Adipocyte (in vitro differentiated cells): Measurements from ENCODE around the gene TNMD.

ENCODE experiments used
- DNase-seq: peaks from one replicate; pipeline ENCODE4 v3.0.0-alpha.2; 2015; ENCODE audit warnings: low read depth
- H3K27me3 ChIP-seq: replicated peaks from 2 replicates; pipeline ENCODE4 v1.7.0; 2013; ENCODE audit warnings: mild to moderate bottlenecking, low read length, moderate library complexity; ENCODE audit not compliant: control insufficient read depth, insufficient read depth
- H3K36me3 ChIP-seq: 2 replicates; pipeline ENCODE4 v1.7.0; 2013; ENCODE audit warnings: low read length, mild to moderate bottlenecking, moderate library complexity; ENCODE audit not compliant: control insufficient read depth, insufficient read depth, severe bottlenecking
- H3K4me1 ChIP-seq: 2 replicates; pipeline ENCODE4 v1.7.0; 2013; ENCODE audit warnings: mild to moderate bottlenecking, low read length, moderate library complexity; ENCODE audit not compliant: control insufficient read depth, insufficient read depth
- H3K4me3 ChIP-seq: 2 replicates; pipeline ENCODE4 v1.7.0; 2013; ENCODE audit warnings: mild to moderate bottlenecking, low read length, moderate library complexity
- H3K9ac ChIP-seq: 2 replicates; pipeline ENCODE4 v1.7.0; 2013; ENCODE audit warnings: mild to moderate bottlenecking, low read length, moderate library complexity
- H3K9me3 ChIP-seq: 2 replicates; pipeline ENCODE4 v1.7.0; 2013; ENCODE audit warnings: mild to moderate bottlenecking, low read length, moderate library complexity; ENCODE audit not compliant: control insufficient read depth

The TNMD gene

GRCh38 chrX:100609591-100609990 lies 24.9 kb downstream of the TNMD start:
- H3K27me3 ChIP-seq, result peaks cover 24% of the 10 kb centered on the region
- no peak overlapping the region for H3K9ac ChIP-seq
- DNase-seq, result peak; percentile 24
- no peaks in the 10 kb centered on the region for H3K9me3 ChIP-seq
- peaks cover 5% of the 10 kb centered on the region for H3K4me1 ChIP-seq
- H3K36me3 ChIP-seq, result no peaks in the 10 kb centered on the region
- H3K4me3 ChIP-seq, result no peak overlapping the region

GRCh38 chrX:100611951-100612350 lies 27.2 kb downstream of the TNMD start:
- no peak for DNase-seq
- Histone ChIP-seq H3K9ac (no peak overlapping the region), H3K4me3 (no peak overlapping the region), H3K36me3 (no peaks in the 10 kb centered on the region), H3K9me3 (no peaks in the 10 kb centered on the region), H3K4me1 (peaks cover 11% of the 10 kb centered on the region), H3K27me3 (peaks cover 21% of the 10 kb centered on the region)

- Histone ChIP-seq H3K4me1 (peaks cover 11% of the 10 kb centered on the region), H3K9ac (no peak overlapping the region), H3K27me3 (peaks cover 11% of the 10 kb centered on the region), H3K9me3 (no peaks in the 10 kb centered on the region), H3K36me3 (no peaks in the 10 kb centered on the region), H3K4me3 (no peak overlapping the region)
- DNase-seq, result peak; percentile 83
Measured at GRCh38 chrX:100615005-100615404, 30.3 kb downstream of the TNMD start.

- H3K36me3 ChIP-seq, result no peaks in the 10 kb centered on the region
- H3K4me1 ChIP-seq, result no peaks in the 10 kb centered on the region
- H3K9me3 ChIP-seq, result no peaks in the 10 kb centered on the region
- no peak overlapping the region for H3K4me3 ChIP-seq
- no peak for DNase-seq
- H3K27me3 ChIP-seq, result no peaks in the 10 kb centered on the region
- H3K9ac ChIP-seq, result no peak overlapping the region
Measured at GRCh38 chrX:100623001-100623400, 38.3 kb downstream of the TNMD start.

GRCh38 chrX:100625985-100626491 lies 41.3 kb downstream of the TNMD start:
- no peak for DNase-seq
- no peaks in the 10 kb centered on the region for H3K27me3 ChIP-seq
- no peak overlapping the region for H3K9ac ChIP-seq
- no peaks in the 10 kb centered on the region for H3K4me1 ChIP-seq
- no peaks in the 10 kb centered on the region for H3K9me3 ChIP-seq
- H3K4me3 ChIP-seq, result no peak overlapping the region
- no peaks in the 10 kb centered on the region for H3K36me3 ChIP-seq

- H3K9ac ChIP-seq, result no peak overlapping the region
- no peaks in the 10 kb centered on the region for H3K9me3 ChIP-seq
- H3K36me3 ChIP-seq, result peaks cover 4% of the 10 kb centered on the region
- DNase-seq, result no peak
- H3K27me3 ChIP-seq, result peaks cover 3% of the 10 kb centered on the region
- H3K4me1 ChIP-seq, result peaks cover 6% of the 10 kb centered on the region
- peak overlapping the region; percentile 81 for H3K4me3 ChIP-seq
Measured at GRCh38 chrX:100635040-100635439, 50.3 kb downstream of the TNMD start.

GRCh38 chrX:100635989-100636320 lies 51.2 kb downstream of the TNMD start:
- Histone ChIP-seq H3K9ac (peak overlapping the region; percentile 88), H3K4me1 (peaks cover 6% of the 10 kb centered on the region), H3K4me3 (peak overlapping the region; percentile 81), H3K36me3 (peaks cover 4% of the 10 kb centered on the region), H3K27me3 (peaks cover 3% of the 10 kb centered on the region), H3K9me3 (no peaks in the 10 kb centered on the region)
- DNase-seq, result no peak

GRCh38 chrX:100636321-100636991 lies 51.7 kb downstream of the TNMD start, which contains the start of gene TSPAN6:
TSS of gene TSPAN6 (minus strand) at chrX:100636806. CDS start at chrX:100636694, 112 bp downstream.
- Histone ChIP-seq H3K9me3 (no peaks in the 10 kb centered on the region), H3K4me1 (peaks cover 6% of the 10 kb centered on the region), H3K36me3 (peaks cover 4% of the 10 kb centered on the region), H3K27me3 (peaks cover 8% of the 10 kb centered on the region), H3K9ac (peak within 1 kb of the TSS; percentile 88), H3K4me3 (peak within 1 kb of the TSS; percentile 81)
- peak; percentile 93 for DNase-seq

GRCh38 chrX:100642290-100642689 lies 57.6 kb downstream of the TNMD start:
- Histone ChIP-seq H3K27me3 (peaks cover 9% of the 10 kb centered on the region), H3K9me3 (no peaks in the 10 kb centered on the region), H3K4me1 (peaks cover 21% of the 10 kb centered on the region), H3K36me3 (no peaks in the 10 kb centered on the region), H3K4me3 (no peak overlapping the region), H3K9ac (no peak overlapping the region)
- no peak for DNase-seq

- Histone ChIP-seq H3K9me3 (no peaks in the 10 kb centered on the region), H3K36me3 (no peaks in the 10 kb centered on the region), H3K27me3 (peaks cover 9% of the 10 kb centered on the region), H3K4me1 (peaks cover 30% of the 10 kb centered on the region), H3K9ac (peak overlapping the region; percentile 69), H3K4me3 (peak overlapping the region; percentile 81)
- DNase-seq, result no peak
Measured at GRCh38 chrX:100643212-100643611, 58.5 kb downstream of the TNMD start.

- DNase-seq, result peak; percentile 83
- Histone ChIP-seq H3K4me3 (peak within 1 kb of the TSS; percentile 81), H3K36me3 (no peaks in the 10 kb centered on the region), H3K27me3 (peaks cover 9% of the 10 kb centered on the region), H3K4me1 (peaks cover 39% of the 10 kb centered on the region), H3K9me3 (no peaks in the 10 kb centered on the region), H3K9ac (peak within 1 kb of the TSS; percentile 87)
Measured at GRCh38 chrX:100643956-100644860, 59.5 kb downstream of the TNMD start, which contains the start of gene SRPX2. TSS of gene SRPX2 (plus strand) at chrX:100644199. CDS start at chrX:100646323, 2,124 bp downstream.
